Stimulated activated naive CD4-positive, alpha-beta T cell (primary cell): ENCODE data around the gene RAB15.

Experiments
- DNase-seq, 6 experiments: peaks; one replicate each; lab custom pipeline; 2025; lab: John Stamatoyannopoulos, UW

The RAB15 gene

DNA sequence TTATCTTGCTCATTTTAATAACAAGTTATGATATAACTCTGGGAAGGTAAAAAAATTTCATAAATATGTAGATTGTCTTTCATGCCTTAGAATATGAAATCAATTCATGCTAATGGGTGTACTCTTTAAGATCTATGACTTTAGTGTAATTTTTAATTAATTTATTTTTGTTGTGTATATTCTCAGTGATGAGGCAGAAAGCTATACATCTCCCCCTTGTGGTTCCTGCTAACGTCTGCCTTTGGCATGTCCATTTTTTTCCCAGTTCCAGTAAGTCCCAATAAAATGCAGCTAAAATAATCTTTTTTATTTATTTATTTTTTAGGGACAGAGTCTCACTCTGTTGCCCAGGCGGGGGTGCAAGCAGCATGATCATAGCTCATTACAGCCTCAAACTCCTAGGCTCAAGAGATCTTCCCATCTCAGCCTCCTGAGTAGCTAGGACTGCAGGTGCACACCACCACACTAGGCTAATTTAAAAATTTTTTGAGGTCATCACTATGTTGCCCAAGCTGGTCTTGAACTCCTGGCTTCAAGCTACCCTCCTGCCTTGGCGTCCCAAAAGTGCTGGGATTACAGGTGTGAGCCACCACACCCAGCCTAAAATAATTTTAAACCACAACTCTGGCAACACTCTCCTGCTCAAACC is 61.2 kb downstream of the RAB15 start:
- DNase-seq = no peak

DNA sequence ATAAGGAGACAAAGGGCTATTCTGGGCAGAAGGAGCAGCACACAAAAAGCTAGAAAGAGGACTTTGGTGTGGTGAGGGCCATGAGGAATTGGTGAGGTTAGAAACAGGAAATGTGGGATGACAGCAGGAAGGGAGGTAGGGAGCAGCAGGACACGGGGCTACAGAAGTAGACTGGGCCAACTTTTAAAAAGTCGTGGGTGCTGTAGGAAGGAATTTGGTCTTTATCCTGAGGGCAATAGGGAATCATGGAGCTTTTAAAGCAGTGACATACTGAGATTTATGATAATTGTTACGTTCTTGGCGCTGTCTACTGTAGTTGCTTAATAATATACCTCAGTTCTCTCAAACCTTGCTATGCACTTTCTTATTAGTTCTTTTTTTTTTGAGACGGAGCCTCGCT is 66.1 kb downstream of the RAB15 start:
- DNase-seq = no peak

DNA sequence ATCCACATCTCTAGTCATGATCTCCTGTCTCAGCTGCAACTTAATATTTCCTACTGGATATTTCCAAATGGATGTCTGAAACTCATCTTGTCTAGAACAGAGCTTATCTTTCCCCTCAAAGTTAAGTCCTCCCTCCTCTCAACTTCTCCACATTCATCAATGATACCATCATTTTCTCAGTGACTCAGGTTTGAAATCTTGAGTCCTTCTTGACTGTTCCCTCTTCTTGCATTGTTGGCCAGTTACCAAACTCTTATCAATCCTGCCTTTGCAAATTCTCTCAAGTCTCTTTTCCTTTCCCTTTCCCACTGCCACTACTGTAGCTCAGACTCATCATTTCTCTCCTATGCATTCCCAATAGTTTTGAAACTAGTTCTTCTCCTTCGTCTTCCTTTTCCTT is 72.2 kb downstream of the RAB15 start:
- no peak for DNase-seq
